SK-N-SH (cell line): ENCODE measurements around the gene STAG3.
A peak's percentile ranks its signal among the peaks of the same experiment; 100 is the strongest.

Source experiments
- CTCF ChIP-seq: fragments of 200-600 bp; sonication (generic); IDR thresholded peaks from 2 replicates; pipeline ENCODE4 v1.6.1; 2017; ENCODE audit warnings: antibody characterized with exemption, mild to moderate bottlenecking, moderate library complexity
- EZH2phosphoT487 ChIP-seq: fragments of 200-600 bp; sonication (generic); IDR thresholded peaks from 2 replicates; pipeline ENCODE4 v1.6.1; 2017; ENCODE audit warnings: low read depth, mixed run types, mild to moderate bottlenecking, antibody characterized with exemption, moderate library complexity, borderline replicate concordance
- POLR2AphosphoS5 ChIP-seq: IDR thresholded peaks from 2 replicates; pipeline ENCODE4 v1.6.1; 2012; ENCODE audit warnings: low read depth, low read length
- RXRA ChIP-seq: IDR thresholded peaks from 2 replicates; pipeline ENCODE4 v1.4.0; 2012; ENCODE audit warnings: low read depth, mild to moderate bottlenecking, borderline replicate concordance
- TCF12 ChIP-seq: IDR thresholded peaks from 2 replicates; pipeline ENCODE4 v1.4.0; 2012

DNA sequence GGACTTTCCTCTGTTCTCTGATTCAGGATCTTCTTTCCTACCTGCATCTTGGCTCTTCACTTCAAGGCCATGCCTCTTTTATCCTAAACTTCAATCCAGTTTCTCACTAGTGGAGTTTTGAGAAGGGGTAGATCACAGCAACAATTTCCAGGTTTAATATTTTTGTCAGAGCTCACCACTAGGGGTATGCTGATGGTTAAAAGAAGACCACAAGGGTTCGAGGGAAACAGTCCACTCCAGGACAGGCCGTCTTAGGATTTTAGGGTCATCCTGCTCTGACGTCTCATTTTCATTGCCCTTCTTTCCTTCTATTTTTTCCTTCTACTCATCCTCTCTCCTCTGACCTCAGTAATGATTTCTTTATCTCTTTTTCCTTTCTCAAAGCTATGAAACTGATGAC lies 11.3 kb downstream of the STAG3 start:
- TF ChIP-seq CTCF: peak; percentile 28; the same call in 1 of the 2 replicates
- TF ChIP-seq RXRA: no peak
- TF ChIP-seq POLR2AphosphoS5: no peak
- no peak for TF ChIP-seq TCF12
- no peak for TF ChIP-seq EZH2phosphoT487
